Stimulated activated naive CD4-positive, alpha-beta T cell (primary cell): Measurements from ENCODE around the gene PFN4.

Experiments used
- DNase-seq, 6 experiments: peaks; one replicate each; lab custom pipeline; 2025; lab: John Stamatoyannopoulos, UW

PFN4 gene

DNA sequence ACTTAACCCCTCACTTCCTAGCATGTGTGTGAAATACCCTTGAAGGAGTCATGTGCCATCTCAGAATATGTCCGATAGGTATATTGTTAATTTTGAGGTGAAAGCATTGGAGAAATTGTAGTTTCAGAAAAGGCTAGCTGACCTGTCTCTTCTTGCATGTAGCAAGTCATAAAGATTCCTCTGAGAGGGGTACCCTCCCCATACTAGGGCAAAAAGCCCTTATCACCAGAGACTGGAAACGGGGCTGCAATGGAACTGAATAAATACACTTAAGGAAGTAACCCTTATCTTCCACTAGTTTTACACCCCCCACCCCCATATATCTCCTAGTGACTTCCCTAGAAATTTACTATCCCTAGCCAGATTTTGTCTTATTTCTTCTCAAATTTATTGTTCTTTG, 45.3 kb downstream of the PFN4 start:
- no peak for DNase-seq

- DNase-seq: peak in 1 of 6 experiments; percentile 13
Observed at GRCh38 chr2:24077535-24077877, 45.6 kb downstream of the PFN4 start.

DNA sequence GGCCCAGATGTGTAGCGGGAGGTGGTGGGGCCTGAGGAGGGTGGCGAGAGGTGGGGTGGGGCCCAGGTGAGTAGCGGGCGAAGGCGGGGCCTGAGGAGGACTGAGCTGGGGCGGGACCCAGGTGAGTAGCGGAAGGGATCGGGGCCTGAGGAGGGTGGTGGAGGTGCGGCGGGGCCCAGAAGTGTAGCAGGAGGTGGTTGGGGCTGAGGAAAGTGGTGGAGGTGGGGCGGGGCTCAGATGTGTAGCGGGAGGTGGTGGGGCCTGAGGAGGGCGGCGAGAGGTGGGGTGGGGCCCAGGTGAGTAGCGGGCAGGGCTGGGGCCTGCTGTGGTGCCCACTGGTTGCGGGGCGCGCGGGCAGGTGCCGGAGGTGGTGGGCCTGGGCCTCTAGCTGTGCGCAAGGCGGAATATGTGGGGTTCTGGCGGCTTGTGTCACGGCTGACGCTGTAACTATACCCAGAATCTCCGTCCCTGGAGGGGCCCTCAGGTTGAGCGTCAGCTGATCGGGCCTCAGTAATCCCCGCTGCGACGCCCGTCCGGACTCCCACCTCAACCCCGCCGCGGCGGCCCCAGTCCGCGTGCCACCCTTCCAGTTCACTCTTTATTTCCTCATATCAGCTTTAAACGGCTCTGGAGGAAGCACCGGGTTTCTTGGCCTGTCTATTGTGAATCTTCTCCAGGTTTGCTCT, 46.1 kb downstream of the PFN4 start:
- no peak for DNase-seq

DNA sequence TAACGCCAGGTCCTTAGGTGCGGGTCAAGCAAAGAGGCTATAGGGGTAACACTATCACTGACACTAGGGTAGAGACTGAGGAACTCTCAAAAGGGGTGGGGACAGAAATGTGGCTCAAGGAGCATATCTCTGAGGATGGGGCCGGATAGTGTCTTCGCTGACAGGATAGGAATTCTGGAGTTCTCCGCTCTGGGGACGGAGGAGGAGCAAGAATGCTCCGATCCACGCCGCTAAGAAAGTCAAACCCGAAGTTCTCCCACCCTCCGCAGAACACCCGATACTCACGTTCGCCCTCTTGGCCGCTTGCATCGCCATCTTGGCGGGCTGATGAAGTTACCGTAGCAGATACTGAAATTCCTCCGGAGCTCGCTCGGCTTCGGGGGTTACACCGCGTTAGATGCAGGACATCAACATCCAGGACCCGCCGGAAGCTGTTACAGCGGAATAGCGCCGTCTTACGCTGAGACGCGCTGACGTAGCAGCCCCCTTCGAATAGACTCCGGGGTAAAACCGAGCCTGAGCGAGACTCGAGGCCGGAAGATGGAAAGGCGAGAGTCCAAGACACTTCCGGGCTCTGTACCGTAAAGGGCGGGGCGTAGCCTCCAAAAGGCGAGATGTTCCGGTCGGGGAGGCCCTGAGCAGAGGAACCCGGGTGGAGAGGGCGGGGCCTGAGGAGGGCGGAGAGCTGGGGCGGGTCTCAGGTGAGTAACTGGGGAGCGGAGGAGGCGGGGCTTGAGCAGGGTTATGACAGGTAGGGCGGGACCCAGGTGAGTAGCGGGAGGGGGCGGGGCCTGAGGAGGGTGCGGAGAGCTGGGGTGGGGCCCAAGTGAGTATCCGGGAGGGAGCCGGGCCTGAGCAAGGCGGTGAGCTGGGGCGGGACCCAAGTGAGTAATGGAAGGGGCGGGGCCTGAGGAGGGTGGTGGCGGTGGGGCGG, 47.0 kb downstream of the PFN4 start, which contains the start of gene SF3B6:
SF3B6 (minus strand) TSS at position 412 of the 934 bp plus-strand sequence; CDS start at position 315, 97 bp downstream.
- DNase-seq: peak; percentile 98 to 100 (median 100)

DNA sequence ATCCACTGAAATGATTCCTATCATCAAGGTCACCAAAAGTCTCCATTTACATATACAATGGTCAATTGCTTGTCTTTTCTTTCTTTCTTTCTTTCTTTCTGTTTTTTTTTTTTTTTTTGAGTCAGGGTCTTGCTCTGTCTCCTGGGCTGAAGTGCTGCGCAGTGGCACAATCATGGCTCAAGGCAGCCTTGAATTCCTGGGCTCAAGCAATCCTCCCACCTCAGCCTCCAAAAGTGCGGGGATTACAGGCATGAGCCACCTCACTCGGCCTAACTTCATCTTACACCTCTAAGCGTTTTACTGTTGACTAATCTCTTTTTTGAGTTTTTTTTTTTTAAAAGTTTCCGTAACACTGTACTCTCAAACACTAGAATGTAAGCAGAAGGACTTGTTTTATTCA, 47.9 kb downstream of the PFN4 start:
- DNase-seq: no peak

DNA sequence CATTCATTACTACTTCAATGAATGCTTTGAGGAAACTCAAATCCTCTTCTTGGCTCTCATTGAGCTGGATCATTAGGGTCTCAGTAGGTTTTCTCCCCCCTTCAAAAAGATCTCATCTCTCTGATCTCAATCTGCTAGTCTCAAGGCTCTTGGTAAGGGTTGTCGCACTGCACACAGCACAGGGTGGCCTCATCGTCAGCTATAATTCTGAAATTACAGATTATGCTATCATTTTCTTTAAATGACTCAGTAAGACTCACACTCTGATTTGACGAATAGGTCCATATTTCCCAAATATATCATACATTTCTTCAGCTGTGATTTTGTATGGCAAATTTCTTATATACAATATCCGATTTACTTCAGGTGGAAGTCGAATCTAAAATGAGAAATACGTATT, 49.3 kb downstream of the PFN4 start:
- no peak for DNase-seq

GRCh38 chr2:24072259-24072658, 50.9 kb downstream of the PFN4 start:
- DNase-seq: no peak

GRCh38 chr2:24065341-24065740, 57.8 kb downstream of the PFN4 start:
- no peak for DNase-seq
